Skin of body (tissue), 2 donors: Measurements from ENCODE around the gene PPP1R9A. TPM values are rescaled to one million over a fixed set of nuclear protein-coding genes. Genes with fewer than 3 reads are reported as not detected.

Experiments used
- DNase-seq: peaks from one replicate; lab custom pipeline; 2025; lab: John Stamatoyannopoulos, UW
- total RNA-seq: library from RNA; depleted of rRNA; stranded (reverse); fragments of >200 nt; gene quantifications from one replicate; pipeline ENCODE4 v1.2.3, GENCODE V29; 2014

The PPP1R9A gene
- total RNA-seq, 1 donor from 2014 or later = 15.0 TPM

GRCh38 chr7:95199779-95200558 lies 292.6 kb downstream of the PPP1R9A start:
- DNase-seq = peak; percentile 91

DNA sequence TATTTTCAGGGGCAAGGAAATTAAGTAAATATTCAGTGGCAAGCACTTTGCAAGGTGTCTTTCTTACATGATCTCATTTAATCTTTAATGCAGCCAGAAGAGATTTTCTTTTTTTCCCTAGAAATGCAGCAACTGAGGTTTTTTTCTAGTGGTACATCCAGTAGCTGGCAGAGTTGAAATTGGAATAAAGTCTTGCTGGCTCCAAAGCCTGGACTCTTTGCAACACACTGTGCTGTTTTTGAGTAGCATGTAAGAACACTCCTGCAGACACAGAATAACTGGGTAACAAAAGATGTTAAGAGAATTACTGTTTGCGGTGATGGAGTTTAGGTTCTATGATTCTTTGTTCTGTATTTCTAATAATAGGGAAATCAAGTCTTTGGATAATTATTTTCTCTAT lies 293.3 kb downstream of the PPP1R9A start:
- no peak for DNase-seq

DNA sequence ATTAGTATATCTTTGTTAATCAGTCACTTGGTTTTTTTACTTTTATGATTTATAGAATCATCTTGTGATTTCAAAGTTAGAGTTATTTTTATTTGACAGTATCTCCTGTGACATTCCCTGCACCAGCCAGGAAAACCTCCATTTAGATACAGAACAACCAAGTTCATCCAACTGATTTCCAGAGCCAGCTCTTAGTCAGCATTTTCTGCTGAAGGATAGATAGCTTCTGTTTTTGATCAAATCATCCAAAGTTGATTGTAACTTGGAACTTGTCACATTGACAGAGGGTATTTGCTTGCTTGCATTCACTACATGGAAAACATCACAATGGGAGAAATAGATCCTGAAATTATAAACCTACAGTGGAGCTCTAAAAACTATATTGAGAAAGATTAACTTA lies 294.3 kb downstream of the PPP1R9A start:
- no peak for DNase-seq

DNA sequence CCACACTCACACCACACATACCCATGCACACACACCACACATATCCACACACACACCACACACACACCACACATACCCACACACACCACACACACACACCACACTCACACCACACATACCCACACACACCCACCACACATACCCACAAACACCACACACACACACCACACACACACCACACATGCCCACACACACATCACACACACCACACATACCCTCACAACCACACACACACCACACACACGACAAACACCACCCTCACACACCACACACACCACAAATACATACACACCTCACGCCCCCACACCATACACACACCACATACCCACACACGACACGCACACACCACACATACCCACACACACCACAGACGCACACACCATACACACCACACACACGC lies 297.2 kb downstream of the PPP1R9A start:
- no peak for DNase-seq

GRCh38 chr7:95205665-95206225 lies 298.4 kb downstream of the PPP1R9A start:
- DNase-seq = no peak

- DNase-seq = no peak
Observed at GRCh38 chr7:95209276-95209675, 301.9 kb downstream of the PPP1R9A start.

GRCh38 chr7:95209788-95210187 lies 302.4 kb downstream of the PPP1R9A start:
- DNase-seq = peak; percentile 20

DNA sequence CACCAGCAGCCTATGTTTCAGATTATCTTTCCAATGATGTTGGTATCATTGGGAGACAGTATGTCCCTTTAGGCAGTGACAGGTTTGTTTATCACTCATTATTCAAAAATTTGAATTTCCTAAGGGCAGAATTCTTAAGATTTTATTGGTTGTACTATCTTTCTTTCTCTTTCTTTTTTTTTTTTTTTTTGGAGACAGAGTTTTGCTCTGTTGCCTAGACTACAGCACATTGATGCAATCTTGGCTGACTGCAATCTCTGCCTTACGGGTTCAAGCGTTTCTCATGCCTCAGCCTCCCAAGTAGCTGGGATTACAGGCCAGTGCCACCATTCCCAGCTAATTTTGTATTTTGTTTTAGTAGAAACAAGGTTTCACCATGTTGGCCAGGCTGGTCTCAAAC lies 305.8 kb downstream of the PPP1R9A start:
- DNase-seq = no peak

GRCh38 chr7:95213809-95214492 lies 306.6 kb downstream of the PPP1R9A start:
- DNase-seq = peak; percentile 51

- DNase-seq = no peak
Observed at GRCh38 chr7:95219721-95220120, 312.3 kb downstream of the PPP1R9A start.

GRCh38 chr7:95220328-95220727 lies 312.9 kb downstream of the PPP1R9A start:
- DNase-seq = no peak

GRCh38 chr7:95225301-95225700 lies 317.9 kb downstream of the PPP1R9A start:
- DNase-seq = no peak

DNA sequence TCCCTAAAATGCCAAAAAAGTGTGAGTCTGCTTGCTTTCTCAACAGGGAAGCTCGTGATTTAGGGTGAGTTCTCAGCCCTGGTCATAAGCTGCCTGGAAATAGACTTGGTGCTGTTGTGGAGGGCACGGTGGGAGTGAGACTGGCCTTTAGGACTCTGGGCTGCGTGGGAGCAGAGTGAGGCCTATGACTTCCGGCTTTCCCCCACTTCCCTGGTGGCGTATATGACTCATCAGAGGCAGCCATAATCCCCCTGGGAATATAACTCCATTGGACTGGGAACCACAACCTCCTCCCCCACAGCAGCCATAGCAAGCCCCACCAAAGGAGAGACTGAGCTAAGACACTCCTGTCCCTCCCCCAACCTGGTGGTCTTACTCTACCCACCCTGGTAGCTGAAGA lies 321.9 kb downstream of the PPP1R9A start:
- DNase-seq = no peak

GRCh38 chr7:95238252-95238943 lies 331.0 kb downstream of the PPP1R9A start:
- peak; percentile 73 for DNase-seq

DNA sequence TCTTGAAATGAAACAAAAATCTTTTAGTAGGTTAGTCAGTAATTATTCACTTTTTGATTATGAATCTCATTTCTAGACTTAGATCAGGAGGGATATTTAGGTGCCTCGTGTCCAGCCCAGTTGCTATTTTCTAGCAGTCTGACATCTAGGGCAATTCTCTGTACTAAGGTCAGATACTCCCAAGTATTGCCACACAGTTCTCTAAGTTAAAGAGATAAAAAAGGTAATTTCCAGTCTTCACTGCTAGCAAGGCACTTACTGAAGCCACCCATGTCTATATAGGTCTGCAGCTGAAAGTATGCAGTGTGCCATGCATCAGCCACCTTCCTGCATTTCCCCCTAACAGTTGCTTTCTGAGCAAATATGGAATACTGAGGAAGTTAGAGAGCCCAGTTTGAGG lies 333.5 kb downstream of the PPP1R9A start:
- DNase-seq = no peak

DNA sequence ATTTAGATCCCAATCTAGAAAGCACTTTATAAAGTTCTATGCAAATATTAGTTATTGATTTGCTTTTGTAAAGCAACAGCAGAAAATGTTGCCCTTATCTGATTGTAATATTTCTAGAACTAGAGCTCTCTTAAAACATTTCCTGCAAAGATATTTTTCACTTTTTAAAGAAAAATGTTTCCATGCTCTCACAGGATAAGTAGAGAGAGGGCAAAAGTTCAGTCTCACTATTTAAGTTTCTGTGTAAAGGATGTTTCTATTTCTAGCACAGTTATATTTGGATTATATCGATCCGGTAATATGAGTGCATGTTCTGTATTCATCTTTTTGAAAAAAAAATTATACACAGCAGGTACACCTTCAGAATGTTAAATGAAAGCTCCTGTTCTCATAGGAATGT lies 334.9 kb downstream of the PPP1R9A start:
- peak; percentile 35 for DNase-seq

DNA sequence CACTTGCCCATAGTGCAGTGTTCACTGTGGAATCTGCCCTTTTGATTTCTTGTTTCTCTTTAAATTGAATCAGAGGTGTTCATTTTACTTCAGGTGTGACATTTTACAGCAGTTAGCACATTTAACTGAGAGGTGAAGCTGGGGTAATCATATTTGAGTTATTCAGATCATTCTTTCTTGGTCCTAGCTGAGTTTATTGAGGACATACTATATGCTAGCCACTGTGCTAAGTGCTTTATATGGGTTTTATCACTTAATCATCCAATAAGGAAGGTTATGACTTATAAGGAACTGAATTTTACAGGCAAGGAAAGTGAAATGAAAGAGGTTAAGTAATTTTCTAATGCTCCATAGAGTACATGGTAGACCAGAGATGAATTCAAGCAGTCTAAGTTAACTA lies 337.2 kb downstream of the PPP1R9A start:
- no peak for DNase-seq

DNA sequence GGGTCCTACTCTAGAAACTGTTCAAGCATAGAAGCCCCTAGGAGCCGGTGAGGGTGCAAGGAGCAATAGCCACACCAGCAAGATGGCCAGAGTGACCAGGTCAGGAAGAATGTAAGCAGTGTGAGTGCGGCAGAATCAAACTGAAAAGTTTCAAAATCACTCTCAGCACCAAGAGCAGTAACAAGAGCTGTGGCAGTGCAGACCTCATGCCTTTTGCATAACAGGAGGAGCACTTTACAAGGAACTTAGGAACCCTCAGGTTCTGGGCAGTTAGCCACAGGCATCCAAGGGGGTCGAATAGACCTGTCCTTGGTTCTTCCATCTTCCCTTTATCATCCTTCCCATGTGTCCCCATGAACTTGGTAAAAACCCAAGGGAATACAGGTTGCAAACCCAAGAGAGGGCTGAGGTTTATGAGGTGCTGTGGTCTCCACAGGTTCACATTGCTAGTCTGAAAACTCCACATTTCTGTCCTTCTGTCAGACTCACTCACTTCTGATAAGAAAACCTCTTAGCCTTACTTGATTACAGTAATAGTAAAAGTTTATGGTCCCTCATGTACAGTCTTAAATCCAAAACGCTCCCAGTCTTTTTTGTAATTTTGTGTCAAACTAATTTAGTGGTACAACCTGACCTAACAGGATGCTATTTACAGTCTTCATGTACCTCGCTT lies 338.6 kb downstream of the PPP1R9A start:
- no peak for DNase-seq

- peak; percentile 77 for DNase-seq
Observed at GRCh38 chr7:95246831-95247370, 339.5 kb downstream of the PPP1R9A start.

DNA sequence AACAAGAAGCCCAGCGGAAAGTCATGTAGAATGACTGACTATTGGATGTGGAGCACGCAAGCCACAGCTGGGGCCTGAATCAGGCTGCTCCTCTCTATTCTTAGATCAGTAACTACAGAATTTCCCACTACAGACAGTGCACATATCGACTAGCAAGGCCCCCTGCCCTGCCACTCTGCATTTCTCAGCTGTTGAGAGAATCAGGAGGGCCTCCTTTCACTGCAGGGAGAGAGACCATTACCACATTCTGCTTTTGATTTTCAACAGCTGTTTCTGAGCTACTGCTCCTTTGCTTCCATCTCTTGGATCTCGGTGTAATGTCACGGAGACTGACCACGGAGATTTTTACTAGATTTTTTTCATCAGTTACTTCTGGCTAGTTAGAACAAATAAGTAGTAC lies 343.2 kb downstream of the PPP1R9A start:
- no peak for DNase-seq

GRCh38 chr7:95251966-95252365 lies 344.6 kb downstream of the PPP1R9A start:
- no peak for DNase-seq
